ENCODE measurements around the gene IPO13.

IPO13 gene

GRCh38 chr1:43938892-43939587 is 7.7 kb upstream of the IPO13 start:
- TF ChIP-seq CTCF (IDR thresholded peaks at IDR 0.05; ENCODE audit: control insufficient read depth, insufficient read depth, low read depth, low read length, missing control alignments) = no peak
- DNase-seq (ENCODE audit: low read depth) = no peak
- H3K4me3 ChIP-seq (ENCODE audit: control insufficient read depth, low read depth, low read length) = no peak overlapping the region

GRCh38 chr1:43942411-43942810 is 4.3 kb upstream of the IPO13 start:
- DNase-seq (ENCODE audit: low read depth) = no peak
- no peak overlapping the region for H3K4me3 ChIP-seq (ENCODE audit: control insufficient read depth, low read depth, low read length)
- TF ChIP-seq CTCF (IDR thresholded peaks at IDR 0.05; ENCODE audit: control insufficient read depth, insufficient read depth, low read depth, low read length, missing control alignments) = no peak

- no peak for DNase-seq (ENCODE audit: low read depth)
- no peak overlapping the region for H3K4me3 ChIP-seq (ENCODE audit: control insufficient read depth, low read depth, low read length)
Measured at GRCh38 chr1:43944860-43945259, 1.9 kb upstream of the IPO13 start.

GRCh38 chr1:43945674-43946235 is 995 bp upstream of the IPO13 start:
- peak overlapping the region; percentile 90 for H3K4me3 ChIP-seq (ENCODE audit: control insufficient read depth, low read depth, low read length)
- no peak for DNase-seq (ENCODE audit: low read depth)

More at GRCh38 chr1:43944860-43945259, 1.9 kb upstream of the IPO13 start:
- no peak for TF ChIP-seq CTCF (IDR thresholded peaks at IDR 0.05; ENCODE audit: control insufficient read depth, insufficient read depth, low read depth, low read length, missing control alignments)

GRCh38 chr1:43947061-43947873 is 517 bp downstream of the IPO13 start:
- DNase-seq (ENCODE audit: low read depth) = no peak
- no peak for TF ChIP-seq CTCF (IDR thresholded peaks at IDR 0.05; ENCODE audit: control insufficient read depth, insufficient read depth, low read depth, low read length, missing control alignments)
- H3K4me3 ChIP-seq (ENCODE audit: control insufficient read depth, low read depth, low read length) = peak overlapping the region; percentile 90

More at GRCh38 chr1:43945674-43946235, 995 bp upstream of the IPO13 start:
- TF ChIP-seq CTCF (IDR thresholded peaks at IDR 0.05; ENCODE audit: control insufficient read depth, insufficient read depth, low read depth, low read length, missing control alignments) = no peak

- peak overlapping the region; percentile 90 for H3K4me3 ChIP-seq (ENCODE audit: control insufficient read depth, low read depth, low read length)
- no peak for TF ChIP-seq CTCF (IDR thresholded peaks at IDR 0.05; ENCODE audit: control insufficient read depth, insufficient read depth, low read depth, low read length, missing control alignments)
- DNase-seq (ENCODE audit: low read depth) = no peak
Measured at GRCh38 chr1:43947874-43948437, 1.2 kb downstream of the IPO13 start.
